Measurements from ENCODE around the gene TARM1. TPM values are rescaled to one million over a fixed set of nuclear protein-coding genes. Genes with fewer than 3 reads are reported as not detected.

Gene TARM1
- polyA plus RNA-seq, 1 donor from 2014 or later = not detected

DNA sequence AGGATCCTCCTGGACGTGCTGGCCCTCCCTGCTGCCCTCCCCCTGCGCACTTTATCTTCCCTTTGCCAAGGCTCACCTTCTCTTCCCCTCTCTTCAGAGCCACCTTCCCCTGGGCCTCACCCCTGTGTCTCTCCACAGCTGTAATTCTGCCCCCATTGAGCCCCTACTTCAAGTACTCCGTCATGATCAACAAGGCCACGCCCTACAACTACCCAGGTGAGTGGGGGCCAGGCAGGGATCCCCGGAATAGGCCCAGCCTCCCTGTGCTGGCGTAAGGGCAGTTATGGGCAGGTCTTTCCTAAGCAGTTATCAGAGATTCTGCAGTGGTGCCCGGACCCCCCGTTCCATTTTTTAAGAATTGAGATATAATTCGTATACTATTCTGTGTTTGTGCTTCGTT, 24.6 kb upstream of the TARM1 start:
- H3K9ac ChIP-seq (ENCODE audit: low read length) = no peak overlapping the region
- H3K4me3 ChIP-seq (ENCODE audit: low read length) = no peak overlapping the region
- H3K4me2 ChIP-seq (ENCODE audit: low read length) = no peak overlapping the region
- H3K79me2 ChIP-seq (replicated peaks; ENCODE audit: insufficient read depth, low read length) = peaks cover 16% of the 10 kb centered on the region
- TF ChIP-seq MXI1 (conservative IDR thresholded peaks at IDR 0.05; ENCODE audit: poor library complexity, severe bottlenecking) (no peak), SMC3 (conservative IDR thresholded peaks at IDR 0.05; ENCODE audit: poor library complexity) (no peak), POLR2AphosphoS5 (IDR thresholded peaks at IDR 0.05) (no peak), TAF1 (IDR thresholded peaks at IDR 0.05; ENCODE audit: low read depth) (no peak), EP300 (conservative IDR thresholded peaks at IDR 0.05; ENCODE audit: poor library complexity, severe bottlenecking) (no peak), RAD21 (conservative IDR thresholded peaks at IDR 0.05) (no peak), EZH2 (IDR thresholded peaks at IDR 0.05; ENCODE audit: borderline replicate concordance, insufficient read depth, low read length, poor library complexity, severe bottlenecking) (no peak)
- TF ChIP-seq, protein P1, sequence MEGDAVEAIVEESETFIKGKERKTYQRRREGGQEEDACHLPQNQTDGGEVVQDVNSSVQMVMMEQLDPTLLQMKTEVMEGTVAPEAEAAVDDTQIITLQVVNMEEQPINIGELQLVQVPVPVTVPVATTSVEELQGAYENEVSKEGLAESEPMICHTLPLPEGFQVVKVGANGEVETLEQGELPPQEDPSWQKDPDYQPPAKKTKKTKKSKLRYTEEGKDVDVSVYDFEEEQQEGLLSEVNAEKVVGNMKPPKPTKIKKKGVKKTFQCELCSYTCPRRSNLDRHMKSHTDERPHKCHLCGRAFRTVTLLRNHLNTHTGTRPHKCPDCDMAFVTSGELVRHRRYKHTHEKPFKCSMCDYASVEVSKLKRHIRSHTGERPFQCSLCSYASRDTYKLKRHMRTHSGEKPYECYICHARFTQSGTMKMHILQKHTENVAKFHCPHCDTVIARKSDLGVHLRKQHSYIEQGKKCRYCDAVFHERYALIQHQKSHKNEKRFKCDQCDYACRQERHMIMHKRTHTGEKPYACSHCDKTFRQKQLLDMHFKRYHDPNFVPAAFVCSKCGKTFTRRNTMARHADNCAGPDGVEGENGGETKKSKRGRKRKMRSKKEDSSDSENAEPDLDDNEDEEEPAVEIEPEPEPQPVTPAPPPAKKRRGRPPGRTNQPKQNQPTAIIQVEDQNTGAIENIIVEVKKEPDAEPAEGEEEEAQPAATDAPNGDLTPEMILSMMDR (IDR thresholded peaks at IDR 0.05; ENCODE audit: poor library complexity, severe bottlenecking) = no peak
- TF ChIP-seq, protein P2, sequence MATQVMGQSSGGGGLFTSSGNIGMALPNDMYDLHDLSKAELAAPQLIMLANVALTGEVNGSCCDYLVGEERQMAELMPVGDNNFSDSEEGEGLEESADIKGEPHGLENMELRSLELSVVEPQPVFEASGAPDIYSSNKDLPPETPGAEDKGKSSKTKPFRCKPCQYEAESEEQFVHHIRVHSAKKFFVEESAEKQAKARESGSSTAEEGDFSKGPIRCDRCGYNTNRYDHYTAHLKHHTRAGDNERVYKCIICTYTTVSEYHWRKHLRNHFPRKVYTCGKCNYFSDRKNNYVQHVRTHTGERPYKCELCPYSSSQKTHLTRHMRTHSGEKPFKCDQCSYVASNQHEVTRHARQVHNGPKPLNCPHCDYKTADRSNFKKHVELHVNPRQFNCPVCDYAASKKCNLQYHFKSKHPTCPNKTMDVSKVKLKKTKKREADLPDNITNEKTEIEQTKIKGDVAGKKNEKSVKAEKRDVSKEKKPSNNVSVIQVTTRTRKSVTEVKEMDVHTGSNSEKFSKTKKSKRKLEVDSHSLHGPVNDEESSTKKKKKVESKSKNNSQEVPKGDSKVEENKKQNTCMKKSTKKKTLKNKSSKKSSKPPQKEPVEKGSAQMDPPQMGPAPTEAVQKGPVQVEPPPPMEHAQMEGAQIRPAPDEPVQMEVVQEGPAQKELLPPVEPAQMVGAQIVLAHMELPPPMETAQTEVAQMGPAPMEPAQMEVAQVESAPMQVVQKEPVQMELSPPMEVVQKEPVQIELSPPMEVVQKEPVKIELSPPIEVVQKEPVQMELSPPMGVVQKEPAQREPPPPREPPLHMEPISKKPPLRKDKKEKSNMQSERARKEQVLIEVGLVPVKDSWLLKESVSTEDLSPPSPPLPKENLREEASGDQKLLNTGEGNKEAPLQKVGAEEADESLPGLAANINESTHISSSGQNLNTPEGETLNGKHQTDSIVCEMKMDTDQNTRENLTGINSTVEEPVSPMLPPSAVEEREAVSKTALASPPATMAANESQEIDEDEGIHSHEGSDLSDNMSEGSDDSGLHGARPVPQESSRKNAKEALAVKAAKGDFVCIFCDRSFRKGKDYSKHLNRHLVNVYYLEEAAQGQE (IDR thresholded peaks at IDR 0.05; ENCODE audit: borderline replicate concordance) = no peak
- H3K36me3 ChIP-seq (ENCODE audit: insufficient read depth, low read length) = no peaks in the 10 kb centered on the region
- no peak overlapping the region for H3K27ac ChIP-seq (ENCODE audit: low read length)
- H3K9me3 ChIP-seq (ENCODE audit: low read length) = no peaks in the 10 kb centered on the region
- no peaks in the 10 kb centered on the region for H3F3A ChIP-seq (ENCODE audit: insufficient read depth, low read length, poor library complexity, severe bottlenecking)
- no peaks in the 10 kb centered on the region for H3K9me2 ChIP-seq (ENCODE audit: insufficient read depth, low read length)
- H2AFZ ChIP-seq (ENCODE audit: low read depth, low read length) = no peak overlapping the region
- no peaks in the 10 kb centered on the region for H4K20me1 ChIP-seq (ENCODE audit: insufficient read depth)
- no peaks in the 10 kb centered on the region for H3K27me3 ChIP-seq (ENCODE audit: insufficient read depth, low read depth, low read length)

DNA sequence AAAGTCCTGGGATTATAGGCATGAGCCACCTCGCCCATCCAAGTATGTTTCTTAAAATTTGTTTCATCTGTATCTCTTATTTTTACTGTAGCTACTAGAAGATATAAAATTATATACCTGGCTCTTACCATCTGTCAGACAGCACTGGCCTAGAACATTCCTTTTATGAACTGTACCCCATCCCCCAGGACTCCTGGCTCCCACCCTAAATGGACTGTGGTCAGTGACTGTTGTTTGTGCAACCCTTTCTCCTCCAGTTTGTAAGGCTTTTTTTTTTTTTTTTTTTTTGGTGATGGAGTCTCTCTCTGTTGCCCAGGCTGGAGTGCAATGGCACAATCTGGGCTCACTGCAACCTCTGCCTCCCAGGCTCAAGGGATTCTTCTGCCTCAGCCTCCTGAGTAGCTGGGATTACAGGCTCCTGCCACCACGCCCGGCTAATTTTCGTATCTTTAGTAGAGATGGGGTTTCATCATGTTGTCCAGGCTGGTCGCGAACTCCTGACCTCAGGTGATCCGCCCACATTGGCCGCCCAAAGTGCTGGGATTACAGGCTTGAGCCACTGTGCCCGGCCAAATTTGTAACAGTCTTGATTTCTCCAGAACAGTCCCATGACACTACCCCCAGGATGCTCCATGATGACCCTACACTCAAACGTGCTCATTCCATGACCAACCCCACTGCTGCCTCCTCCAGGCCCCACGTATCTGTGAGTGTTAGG, 24.0 kb upstream of the TARM1 start:
- no peak overlapping the region for H3K9ac ChIP-seq (ENCODE audit: low read length)
- no peak overlapping the region for H2AFZ ChIP-seq (ENCODE audit: low read depth, low read length)
- H3K27ac ChIP-seq (ENCODE audit: low read length) = no peak overlapping the region
- no peaks in the 10 kb centered on the region for H4K20me1 ChIP-seq (ENCODE audit: insufficient read depth)
- TF ChIP-seq RAD21 (conservative IDR thresholded peaks at IDR 0.05) (no peak), EP300 (conservative IDR thresholded peaks at IDR 0.05; ENCODE audit: poor library complexity, severe bottlenecking) (no peak), POLR2AphosphoS5 (IDR thresholded peaks at IDR 0.05) (no peak), SMC3 (conservative IDR thresholded peaks at IDR 0.05; ENCODE audit: poor library complexity) (no peak), TAF1 (IDR thresholded peaks at IDR 0.05; ENCODE audit: low read depth) (no peak), EZH2 (IDR thresholded peaks at IDR 0.05; ENCODE audit: borderline replicate concordance, insufficient read depth, low read length, poor library complexity, severe bottlenecking) (no peak)
- TF ChIP-seq, protein P1 (IDR thresholded peaks at IDR 0.05; ENCODE audit: poor library complexity, severe bottlenecking) = no peak
- TF ChIP-seq, protein P2 (IDR thresholded peaks at IDR 0.05; ENCODE audit: borderline replicate concordance) = no peak
- H3K79me2 ChIP-seq (replicated peaks; ENCODE audit: insufficient read depth, low read length) = peaks cover 16% of the 10 kb centered on the region
- no peaks in the 10 kb centered on the region for H3K9me3 ChIP-seq (ENCODE audit: low read length)
- no peaks in the 10 kb centered on the region for H3K27me3 ChIP-seq (ENCODE audit: insufficient read depth, low read depth, low read length)
- H3K4me3 ChIP-seq (ENCODE audit: low read length) = no peak overlapping the region
- H3F3A ChIP-seq (ENCODE audit: insufficient read depth, low read length, poor library complexity, severe bottlenecking) = no peaks in the 10 kb centered on the region
- no peaks in the 10 kb centered on the region for H3K36me3 ChIP-seq (ENCODE audit: insufficient read depth, low read length)
- H3K9me2 ChIP-seq (ENCODE audit: insufficient read depth, low read length) = no peaks in the 10 kb centered on the region
- H3K4me2 ChIP-seq (ENCODE audit: low read length) = no peak overlapping the region
